GM15510 (cell line): ENCODE data around the gene RFXAP.

Source experiments
- POLR2A ChIP-seq: IDR thresholded peaks from 3 replicates; pipeline ENCODE4 v1.6.1; 2011; ENCODE audit warnings: borderline replicate concordance; ENCODE audit not compliant: insufficient read length; ENCODE audit errors: extremely low read depth

RFXAP gene

DNA sequence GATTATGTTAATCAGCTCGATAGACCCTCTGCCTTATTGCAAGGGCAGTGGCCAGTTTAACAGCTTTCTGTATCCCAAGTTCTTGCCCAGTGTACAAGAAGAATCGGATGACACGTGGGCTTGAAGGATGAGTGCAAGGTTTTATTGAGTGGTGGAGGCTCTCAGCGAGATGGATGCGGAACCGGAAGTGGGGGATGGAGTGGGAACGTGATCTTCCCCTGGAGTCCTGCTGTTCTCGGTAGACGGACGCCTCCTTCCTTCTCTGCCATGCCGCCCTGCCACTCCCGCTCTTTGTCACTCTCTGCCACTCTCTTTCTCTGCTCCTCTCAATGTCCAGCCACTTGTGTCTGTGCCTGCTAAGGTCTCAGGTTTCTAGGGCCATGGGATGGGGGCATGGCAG lies 21.0 kb downstream of the RFXAP start:
- TF ChIP-seq POLR2A, result no peak

DNA sequence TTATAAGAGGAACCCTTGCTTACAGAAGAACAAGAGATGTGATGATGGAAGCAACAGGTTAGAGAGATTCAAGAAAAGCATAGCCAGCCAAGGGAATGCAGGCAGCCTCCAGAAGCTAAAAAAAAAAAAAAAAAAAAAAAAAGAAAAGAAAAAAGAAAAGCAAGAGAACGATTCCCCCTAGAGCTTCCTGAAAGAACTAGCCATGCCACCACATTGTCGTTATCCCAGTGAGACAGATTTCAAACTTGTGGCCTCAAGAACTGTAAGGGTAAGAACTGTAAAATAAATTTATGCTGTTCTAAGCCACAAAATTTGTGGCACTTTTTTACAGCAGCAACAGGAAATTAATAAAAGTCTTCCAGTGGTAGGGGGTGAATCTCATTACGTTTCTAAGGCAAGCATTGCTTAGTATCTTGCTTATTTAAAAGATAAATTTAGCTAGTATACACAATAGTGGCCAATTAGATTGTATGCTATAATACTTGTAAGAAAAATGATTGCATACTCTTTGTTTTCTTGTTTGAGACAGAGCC lies 21.8 kb downstream of the RFXAP start:
- no peak for TF ChIP-seq POLR2A

DNA sequence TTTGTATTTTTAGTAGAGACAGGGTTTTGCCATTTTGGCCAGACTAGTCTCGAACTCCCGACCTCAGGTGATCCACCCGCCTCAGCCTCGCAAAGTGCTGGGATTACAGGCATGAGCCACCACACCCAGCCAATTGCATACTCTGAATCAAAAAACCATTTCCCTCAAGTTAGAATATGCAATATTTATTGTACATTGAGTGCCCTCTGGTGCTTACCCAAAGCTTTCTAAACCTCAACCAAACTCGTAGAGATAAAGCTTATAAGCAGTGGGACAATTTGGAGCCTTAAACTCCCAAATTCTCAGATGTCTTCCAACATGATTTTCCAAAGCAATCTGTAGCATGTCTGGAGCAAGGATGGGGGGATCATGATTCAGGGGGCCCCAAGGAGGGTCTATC lies 22.4 kb downstream of the RFXAP start:
- TF ChIP-seq POLR2A, result no peak

DNA sequence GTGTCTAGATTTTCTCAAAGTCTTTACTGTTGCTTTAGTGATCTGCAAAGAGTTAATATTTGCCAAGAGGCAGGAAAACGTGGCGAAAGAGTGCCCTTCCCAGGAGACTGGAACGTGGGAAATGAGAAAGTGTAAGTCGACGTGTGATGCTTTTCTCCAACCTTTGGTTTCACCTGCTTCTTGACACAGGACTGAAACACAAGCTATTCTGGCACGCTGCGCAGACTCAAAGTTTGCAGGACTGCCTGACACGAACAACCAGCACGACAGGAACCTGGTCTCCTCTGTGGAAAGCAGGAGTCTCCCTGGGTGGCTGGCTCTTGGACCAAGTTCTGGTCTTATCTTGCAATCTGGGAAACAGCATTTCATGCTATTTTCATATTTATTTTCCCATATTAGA lies 28.6 kb downstream of the RFXAP start:
- no peak for TF ChIP-seq POLR2A

DNA sequence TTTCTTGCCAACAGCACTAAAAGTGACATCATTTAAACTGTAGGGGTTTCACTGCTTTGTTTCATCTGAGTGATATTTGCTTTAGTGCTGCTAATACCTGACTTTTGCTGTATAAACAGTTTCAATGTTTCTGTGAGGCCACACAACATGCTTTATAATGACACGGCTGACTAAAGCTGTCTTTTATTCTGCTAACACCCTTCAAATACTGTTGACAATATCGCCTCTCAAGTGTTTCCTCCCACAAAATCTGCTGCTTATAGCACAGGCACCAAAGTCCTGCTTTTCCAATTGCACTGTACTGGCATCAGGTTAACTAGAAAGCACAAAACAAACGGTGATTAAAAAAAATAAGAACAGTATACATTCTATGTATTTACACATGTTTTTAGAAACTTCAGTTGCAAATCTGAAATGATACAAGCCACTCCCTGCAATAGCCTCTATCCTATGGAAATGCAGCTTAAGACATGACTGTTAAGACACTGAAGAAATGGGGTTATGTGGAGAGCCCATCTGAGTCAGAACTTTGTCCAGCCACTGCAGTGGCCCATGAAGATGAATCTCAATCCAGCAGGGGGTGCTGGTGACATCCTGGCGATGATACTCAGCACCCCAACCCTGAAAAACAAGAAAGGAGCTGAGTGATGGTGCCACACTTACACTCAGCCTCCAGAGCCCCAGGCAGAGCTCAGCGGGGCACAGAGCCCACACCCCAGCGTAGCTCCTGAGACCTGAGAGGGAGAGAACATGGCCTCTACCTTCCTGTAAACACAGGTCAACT lies 29.4 kb downstream of the RFXAP start:
- no peak for TF ChIP-seq POLR2A

DNA sequence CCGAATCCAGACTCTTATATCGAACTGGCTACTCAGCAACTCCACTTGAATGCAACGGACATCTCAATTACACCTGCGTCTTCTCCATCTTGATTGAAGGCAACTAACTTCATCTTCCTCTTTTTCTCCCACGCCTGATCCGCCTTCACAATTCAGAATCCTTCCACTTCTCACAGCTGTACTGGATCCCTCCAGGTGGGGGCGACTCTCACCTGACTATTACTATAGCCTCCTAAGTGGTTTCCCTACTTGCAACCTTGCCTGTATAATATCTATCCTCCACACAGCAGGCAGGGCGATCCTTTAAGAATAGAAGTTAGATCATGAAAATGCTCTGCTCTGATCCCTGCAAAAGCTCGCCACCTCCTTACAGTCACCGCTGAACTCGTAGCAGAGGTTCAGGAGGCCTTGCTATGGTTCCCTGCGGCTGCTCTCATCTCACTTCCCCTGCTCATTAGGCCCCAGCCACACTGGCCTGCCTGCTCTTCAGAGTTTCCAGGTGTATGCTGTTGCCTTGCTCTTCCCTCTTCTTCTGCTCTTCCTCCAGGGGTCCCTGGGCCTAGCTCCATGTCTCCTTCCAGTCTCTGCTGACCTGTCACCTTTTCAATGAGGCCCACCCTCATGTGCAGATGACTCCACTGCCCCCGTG lies 31.9 kb downstream of the RFXAP start:
- TF ChIP-seq POLR2A, result no peak

DNA sequence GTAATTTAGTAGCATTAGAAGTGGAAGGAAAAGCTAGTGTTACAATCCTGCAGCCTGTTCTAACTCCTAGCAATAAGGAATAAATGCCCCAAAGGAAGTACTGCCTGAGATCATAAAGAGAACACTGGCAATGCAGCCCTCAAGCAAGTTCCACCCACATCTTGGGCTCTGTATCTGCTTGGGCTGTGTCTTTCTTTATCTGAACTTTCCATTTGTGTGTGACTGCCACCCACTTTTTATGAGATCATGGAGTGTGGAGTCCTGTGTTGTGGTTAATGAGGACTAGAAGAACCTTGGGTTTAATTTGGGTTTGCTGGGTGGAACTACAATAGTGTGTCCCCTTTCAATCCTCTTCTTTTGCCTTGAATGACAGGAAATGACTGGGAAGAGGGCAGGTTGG lies 38.2 kb downstream of the RFXAP start:
- TF ChIP-seq POLR2A, result no peak

DNA sequence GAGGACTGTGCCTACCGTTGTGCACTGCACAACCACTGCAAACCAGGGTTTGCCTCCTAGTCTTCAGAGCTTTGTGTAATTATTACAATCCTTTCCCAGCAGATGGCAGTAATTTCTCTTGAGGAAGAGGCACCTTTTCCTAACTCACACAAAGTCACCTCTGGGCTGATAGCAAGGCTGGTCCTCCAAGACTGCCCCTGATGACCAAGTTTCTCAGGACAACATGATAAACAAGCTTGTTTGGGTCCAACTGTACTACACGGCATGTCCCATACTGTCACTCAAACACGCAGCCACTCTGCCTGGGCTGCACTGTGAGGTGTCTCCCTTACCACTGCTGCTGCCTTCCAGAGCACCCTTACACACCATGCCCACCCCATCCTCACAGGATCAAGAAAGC lies 39.3 kb downstream of the RFXAP start:
- no peak for TF ChIP-seq POLR2A

DNA sequence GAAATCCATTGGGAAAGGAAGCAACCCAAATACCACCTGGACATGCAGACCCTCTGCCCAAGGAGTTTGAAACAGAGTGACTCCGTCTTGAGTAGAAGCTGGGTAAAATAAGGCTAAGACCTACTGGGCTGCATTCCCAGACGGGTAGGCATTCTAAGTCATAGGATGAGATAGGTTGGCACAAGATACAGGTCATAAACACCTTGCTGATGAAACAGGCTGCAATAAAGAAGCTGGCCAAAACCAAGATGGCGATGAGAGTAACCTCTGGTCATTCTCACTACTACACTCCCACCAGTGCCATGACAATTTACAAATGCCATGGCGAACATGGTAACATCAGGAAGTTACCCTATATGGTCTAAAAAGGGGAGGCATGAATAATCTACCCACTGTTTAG lies 40.2 kb downstream of the RFXAP start:
- TF ChIP-seq POLR2A, result no peak

DNA sequence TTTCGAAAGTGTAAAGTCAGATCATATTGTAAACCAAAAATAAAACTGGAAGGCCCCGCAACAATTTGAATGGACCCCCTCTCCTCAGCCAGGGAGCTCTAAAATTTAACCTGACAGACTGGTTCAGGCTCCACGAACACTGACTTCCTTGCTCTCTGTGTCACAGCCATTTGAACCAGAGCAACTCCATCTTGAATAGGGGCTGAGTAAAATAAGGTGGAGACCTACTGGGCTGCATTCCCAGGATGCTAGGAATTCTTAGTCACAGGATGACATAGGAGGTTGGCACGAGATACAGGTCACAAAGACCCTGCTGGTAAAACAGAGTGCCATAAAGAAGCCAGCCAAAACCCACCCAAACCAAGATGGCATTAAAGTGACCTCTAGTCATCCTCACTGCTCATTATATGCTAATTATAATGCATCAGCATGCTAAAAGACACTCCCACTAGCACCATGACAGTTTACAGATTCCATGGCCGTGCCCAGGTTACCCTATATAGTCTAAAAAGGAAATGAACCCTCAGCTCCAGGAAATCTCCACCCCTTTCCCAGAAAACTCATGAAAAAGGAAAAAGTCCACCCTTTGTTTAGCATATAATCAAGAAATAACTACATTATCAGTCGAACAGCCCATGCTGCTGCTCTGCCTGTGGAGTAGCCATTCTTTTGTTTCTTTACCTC lies 43.1 kb downstream of the RFXAP start:
- TF ChIP-seq POLR2A, result no peak

DNA sequence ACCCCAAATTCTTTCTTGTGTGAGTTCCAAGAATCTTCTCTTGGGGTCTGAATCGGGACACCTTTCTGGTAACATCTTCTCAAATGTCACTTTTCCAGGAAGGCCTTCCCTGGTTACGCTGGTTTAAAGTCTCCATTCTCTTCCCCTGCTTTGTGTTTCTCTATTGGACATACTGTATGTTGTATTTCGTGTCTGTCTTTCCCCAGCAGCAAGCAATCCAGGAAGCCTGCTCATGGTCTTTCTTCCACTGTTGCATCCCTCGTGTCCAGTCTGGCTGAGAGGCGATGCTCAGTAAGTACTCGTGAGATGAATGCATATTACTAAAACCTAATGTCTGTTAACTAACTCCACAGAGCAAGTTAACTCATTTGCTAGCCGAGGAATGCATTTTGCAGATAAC lies 43.7 kb downstream of the RFXAP start:
- no peak for TF ChIP-seq POLR2A

DNA sequence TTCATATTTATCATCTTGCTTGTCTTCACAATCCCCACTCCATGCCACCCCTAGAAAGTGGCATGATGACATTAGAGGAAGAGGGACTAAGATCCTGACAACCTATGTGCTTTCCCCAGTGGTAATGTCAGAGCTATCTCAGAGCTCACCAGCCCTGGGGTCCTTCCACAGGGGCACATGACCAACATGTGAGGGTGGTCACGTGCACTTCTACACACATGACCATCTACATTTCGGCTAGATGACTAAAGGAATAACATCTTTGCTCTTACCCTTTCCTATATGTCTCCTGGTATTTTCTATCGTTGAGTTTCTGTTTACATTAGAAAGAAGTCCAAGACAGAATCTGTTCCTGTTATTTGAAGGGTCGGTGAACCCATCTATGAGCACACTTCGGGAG lies 46.2 kb downstream of the RFXAP start:
- TF ChIP-seq POLR2A, result no peak

DNA sequence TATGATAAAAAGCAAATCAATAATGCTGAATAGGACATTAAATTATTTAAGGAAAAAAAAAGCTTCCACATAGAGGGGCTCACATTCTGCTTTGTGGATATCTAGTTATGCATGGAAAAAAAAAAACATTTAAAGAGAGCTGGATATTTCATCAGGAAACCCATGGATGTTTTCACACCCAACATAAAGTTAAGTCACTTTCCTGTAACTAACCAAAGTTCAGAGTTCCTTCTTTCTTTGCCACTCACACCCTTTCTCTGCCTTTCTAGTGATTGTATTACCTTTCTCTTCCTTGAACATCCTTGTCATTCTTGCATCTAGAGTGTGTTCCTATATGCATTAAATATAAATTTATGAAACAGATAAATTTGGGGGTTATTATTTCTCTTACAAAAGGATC lies 47.2 kb downstream of the RFXAP start:
- TF ChIP-seq POLR2A, result no peak

DNA sequence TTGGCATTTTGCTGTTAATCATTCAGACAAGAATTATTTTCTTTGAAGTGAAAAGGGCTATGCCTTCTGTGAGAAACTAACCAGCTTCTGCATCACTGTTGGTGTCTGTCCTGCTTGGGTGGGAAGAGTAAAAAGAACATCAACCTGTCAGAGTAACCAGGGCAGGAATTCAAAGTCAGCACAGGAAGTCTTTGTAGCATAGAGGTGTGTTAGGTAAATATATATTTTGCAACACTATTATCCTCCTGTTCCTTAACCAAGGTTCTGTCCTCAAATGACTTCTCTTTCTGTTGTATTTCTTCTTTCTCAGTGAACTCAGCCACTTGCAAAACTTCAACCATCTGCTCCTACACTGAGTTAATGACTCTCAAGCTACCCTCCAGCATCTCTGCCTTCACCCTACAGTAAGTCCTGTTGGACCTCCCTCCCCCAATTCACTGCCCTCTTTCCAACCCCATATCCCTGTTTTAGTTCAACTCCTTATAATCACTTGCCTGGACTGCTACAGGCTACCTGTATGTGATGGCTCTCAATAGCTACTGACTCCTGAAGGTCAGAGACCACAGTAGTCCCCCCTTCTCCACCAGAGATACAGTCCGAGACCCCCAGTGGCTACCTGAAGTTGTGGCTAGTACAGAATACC lies 51.1 kb downstream of the RFXAP start:
- no peak for TF ChIP-seq POLR2A

DNA sequence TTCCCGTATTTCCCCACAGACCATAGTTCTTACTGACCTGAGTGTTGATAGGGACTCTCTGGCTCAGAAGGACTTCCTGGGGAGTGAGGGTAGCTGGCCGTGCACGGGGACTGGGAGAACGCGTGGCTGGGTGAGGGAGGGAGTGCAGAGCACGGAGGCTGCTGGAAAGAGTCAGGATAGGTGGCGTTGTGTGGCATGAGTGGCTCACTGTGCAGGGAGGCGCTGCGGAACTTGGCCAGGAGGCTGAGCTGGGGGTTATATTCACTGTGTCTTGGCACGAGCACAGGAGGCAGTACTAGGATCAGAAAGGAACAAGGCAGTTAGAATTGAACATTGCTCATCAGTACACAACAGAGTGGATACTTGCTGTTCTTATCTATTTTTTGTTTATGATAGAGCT lies 53.6 kb downstream of the RFXAP start:
- TF ChIP-seq POLR2A, result no peak
